Measurements from ENCODE around the gene TMC3.

TMC3 gene

DNA sequence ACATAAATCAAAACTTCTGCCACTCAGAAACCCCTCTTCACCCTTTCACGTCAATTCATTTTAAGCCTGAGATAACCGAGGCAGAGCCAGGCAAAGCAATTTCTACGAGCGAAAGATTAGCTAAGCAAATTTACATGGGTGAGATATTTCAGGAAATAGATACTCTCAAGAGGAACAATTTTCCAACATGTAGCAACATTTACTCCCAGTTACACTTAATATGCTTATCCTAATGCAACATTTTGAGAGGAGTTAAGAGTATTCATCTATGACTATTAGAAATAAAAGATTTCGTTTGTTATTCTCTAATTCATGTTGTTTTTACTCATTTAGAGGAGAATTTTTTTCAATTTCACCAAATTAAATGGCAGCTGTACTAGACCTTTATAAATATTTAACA lies 837 bp downstream of the TMC3 start:
- no peak for DNase-seq (ENCODE audit: low read depth, low spot score)
- no peak overlapping the region for H3K4me3 ChIP-seq (ENCODE audit: low read depth, low read length)
- ChIA-PET CTCF (interaction anchor here (0.8 to 2.5 kb wide), 2 partner anchors 28 to 99 kb away, joined by 3 to 8 read pairs; no protein-coding TSS in a partner anchor), POLR2A (no interaction called here)
- TF ChIP-seq, protein P1, sequence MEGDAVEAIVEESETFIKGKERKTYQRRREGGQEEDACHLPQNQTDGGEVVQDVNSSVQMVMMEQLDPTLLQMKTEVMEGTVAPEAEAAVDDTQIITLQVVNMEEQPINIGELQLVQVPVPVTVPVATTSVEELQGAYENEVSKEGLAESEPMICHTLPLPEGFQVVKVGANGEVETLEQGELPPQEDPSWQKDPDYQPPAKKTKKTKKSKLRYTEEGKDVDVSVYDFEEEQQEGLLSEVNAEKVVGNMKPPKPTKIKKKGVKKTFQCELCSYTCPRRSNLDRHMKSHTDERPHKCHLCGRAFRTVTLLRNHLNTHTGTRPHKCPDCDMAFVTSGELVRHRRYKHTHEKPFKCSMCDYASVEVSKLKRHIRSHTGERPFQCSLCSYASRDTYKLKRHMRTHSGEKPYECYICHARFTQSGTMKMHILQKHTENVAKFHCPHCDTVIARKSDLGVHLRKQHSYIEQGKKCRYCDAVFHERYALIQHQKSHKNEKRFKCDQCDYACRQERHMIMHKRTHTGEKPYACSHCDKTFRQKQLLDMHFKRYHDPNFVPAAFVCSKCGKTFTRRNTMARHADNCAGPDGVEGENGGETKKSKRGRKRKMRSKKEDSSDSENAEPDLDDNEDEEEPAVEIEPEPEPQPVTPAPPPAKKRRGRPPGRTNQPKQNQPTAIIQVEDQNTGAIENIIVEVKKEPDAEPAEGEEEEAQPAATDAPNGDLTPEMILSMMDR (IDR thresholded peaks at IDR 0.05; ENCODE audit: insufficient read depth, low read length, missing control alignments): no peak

DNA sequence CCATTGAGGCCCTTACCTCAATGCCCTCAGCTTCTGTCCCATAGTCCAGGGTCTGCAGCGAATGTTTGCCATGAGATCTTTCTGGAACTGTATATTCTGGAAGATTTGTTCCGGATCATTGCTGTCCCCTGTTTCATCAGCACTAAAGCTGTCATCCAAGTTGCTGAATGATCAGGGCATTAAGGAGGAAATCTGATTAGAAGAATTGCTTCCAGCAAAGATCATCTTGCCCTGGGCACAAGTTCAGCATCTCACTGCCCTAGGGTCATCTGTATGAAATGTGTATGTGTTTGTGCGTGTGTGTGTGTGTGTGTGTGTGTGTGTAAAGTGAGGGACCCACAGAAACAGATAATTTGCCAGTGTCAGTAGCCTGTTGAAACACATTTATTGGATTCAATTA lies 1.4 kb downstream of the TMC3 start:
- DNase-seq (ENCODE audit: low read depth, low spot score): no peak
- TF ChIP-seq, protein P1 (IDR thresholded peaks at IDR 0.05; ENCODE audit: insufficient read depth, low read length, missing control alignments): no peak
- no peak overlapping the region for H3K4me3 ChIP-seq (ENCODE audit: low read depth, low read length)
- CTCF ChIA-PET: interaction anchor here (0.8 to 2.5 kb wide), 2 partner anchors 28 to 98 kb away, joined by 3 to 8 read pairs; no protein-coding TSS in a partner anchor
- POLR2A ChIA-PET: no interaction called here

DNA sequence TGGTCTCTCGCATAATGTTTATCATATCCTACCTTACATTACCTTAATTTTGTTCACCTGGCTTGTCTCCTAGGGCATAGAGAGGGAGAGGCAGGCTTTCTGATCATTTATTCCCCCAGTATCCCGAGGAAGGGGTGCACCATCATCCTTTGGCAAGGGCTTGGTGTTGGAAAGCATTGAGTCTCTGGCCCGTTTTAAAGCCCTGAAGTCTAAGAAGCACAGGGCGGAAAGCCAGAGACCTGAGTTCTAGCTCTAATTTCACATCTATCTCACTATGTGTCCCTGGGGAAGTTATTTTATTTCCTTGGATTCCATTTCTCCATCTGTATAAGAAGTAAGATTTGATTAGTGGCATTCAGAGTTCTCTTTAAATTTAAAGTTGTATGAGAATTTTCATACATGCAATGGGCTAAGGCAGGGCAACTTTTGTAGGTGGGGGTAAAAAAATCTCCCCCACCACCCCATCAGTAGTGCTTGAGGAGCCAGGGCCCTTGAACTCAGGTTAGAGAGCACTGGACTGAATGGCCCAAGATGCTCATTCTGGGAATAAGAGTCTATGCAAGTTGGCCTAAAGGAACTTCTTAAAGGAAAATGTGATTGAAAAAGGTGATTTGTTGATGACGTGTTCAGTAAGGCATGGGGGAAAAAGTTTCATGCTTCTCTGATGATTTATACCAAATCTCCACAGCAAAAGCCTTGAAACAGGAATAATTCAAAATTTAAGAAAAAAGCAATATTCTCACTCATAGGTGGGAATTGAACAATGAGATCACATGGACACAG lies 10.1 kb downstream of the TMC3 start:
- TF ChIP-seq, protein P1 (IDR thresholded peaks at IDR 0.05; ENCODE audit: insufficient read depth, low read length, missing control alignments): no peak
- DNase-seq (ENCODE audit: low read depth, low spot score): no peak
- H3K4me3 ChIP-seq (ENCODE audit: low read depth, low read length): no peak overlapping the region
- ChIA-PET POLR2A (no interaction called here), CTCF (no interaction called here)

DNA sequence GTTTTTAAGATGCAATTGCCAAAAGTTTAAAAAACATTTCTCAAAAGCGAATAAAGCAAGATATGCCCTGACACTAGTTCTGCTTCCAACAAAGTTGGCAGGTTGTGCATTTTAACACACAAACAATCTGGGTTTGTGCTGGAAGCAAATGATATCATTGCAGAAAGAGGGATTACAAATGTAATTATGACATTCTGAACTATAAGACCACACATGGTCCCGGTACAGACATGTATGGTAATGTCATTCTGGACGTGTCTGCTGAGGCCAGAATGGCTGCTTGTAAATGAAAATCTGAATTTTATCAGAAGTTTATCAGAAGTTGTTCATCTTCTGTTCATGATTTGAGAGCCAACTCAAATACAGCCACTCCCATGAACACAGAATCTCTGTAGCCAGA lies 10.7 kb downstream of the TMC3 start:
- DNase-seq (ENCODE audit: low read depth, low spot score): no peak
- H3K4me3 ChIP-seq (ENCODE audit: low read depth, low read length): no peak overlapping the region
- CTCF ChIA-PET: no interaction called here
- POLR2A ChIA-PET: no interaction called here
- TF ChIP-seq, protein P1 (IDR thresholded peaks at IDR 0.05; ENCODE audit: insufficient read depth, low read length, missing control alignments): no peak

DNA sequence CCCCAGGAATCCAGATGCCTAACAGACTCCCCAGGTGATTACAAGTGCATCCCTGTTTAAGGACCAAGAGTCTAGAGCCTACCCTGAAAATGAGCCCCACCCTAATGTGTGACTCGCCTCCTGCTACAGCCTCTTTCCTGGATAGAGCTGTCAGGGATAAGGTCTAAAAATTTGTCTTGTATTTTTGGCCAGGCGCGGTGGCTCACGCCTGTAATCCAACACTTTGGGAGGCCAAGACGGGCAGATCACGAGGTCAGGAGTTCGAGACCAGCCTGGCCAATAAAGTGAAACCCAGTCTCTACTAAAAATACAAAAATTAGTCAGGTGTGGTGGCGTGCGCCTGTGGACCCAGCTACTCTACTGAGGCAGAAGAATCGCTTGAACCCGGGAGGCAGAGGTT lies 11.2 kb downstream of the TMC3 start:
- H3K4me3 ChIP-seq (ENCODE audit: low read depth, low read length): no peak overlapping the region
- TF ChIP-seq, protein P1 (IDR thresholded peaks at IDR 0.05; ENCODE audit: insufficient read depth, low read length, missing control alignments): no peak
- CTCF ChIA-PET: interaction anchor here (1.0 kb wide), 1 partner anchor 89 kb away, joined by 4 read pairs; no protein-coding TSS in a partner anchor
- POLR2A ChIA-PET: no interaction called here
- no peak for DNase-seq (ENCODE audit: low read depth, low spot score)

DNA sequence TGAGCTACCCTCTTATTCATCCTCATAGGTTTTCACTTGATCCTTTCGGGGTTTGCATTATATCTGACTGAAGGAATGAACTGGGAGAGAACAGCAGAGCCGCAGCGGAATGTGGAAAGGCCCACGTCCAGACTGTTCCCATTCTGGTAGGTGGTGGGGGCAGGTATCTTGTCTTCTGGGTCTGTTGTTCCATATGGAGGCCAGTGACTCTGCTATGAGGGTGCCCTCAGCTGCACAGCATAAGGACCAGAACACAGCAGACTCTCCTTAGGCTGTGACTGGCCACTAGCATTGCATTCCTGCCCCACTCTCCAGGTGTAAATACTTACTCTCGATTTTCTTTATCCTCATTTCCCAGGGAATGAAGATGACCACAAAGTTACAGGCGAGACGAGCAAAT lies 12.1 kb downstream of the TMC3 start:
- TF ChIP-seq, protein P1 (IDR thresholded peaks at IDR 0.05; ENCODE audit: insufficient read depth, low read length, missing control alignments): no peak
- no peak for DNase-seq (ENCODE audit: low read depth, low spot score)
- POLR2A ChIA-PET: no interaction called here
- no peak overlapping the region for H3K4me3 ChIP-seq (ENCODE audit: low read depth, low read length)
- CTCF ChIA-PET: interaction anchor here (1.0 kb wide), 1 partner anchor 88 kb away, joined by 4 read pairs; no protein-coding TSS in a partner anchor
